ENCODE data around the gene GGACT. TPM values are rescaled to one million over a fixed set of nuclear protein-coding genes. Genes with fewer than 3 reads are reported as not detected.

The GGACT gene
- total RNA-seq, 3 donors from 2014 or later: 4.8 to 9.2 (median 7.8) TPM

GRCh38 chr13:100517728-100518127 lies 70.9 kb downstream of the GGACT start:
- DNase-seq (peak in 1 of 3 donors; percentile 24), ATAC-seq (peak; percentile 13)
- intact Hi-C loops (cut with DNase I, micrococcal nuclease): loop anchor here in 1 of 2 donors (10.0 kb wide), 1 partner anchor 863 kb away; no protein-coding TSS in a partner anchor
- TF ChIP-seq CTCF (IDR thresholded peaks at IDR 0.05): no peak
- H3K4me1 ChIP-seq (ENCODE audit: low read depth): peaks cover 15% of the 10 kb centered on the region
- no peak overlapping the region for H3K4me3 ChIP-seq
- no peaks in the 10 kb centered on the region for H3K9me3 ChIP-seq
- H3K36me3 ChIP-seq (ENCODE audit: low read depth): no peaks in the 10 kb centered on the region

GRCh38 chr13:100517135-100517534 lies 71.5 kb downstream of the GGACT start:
- peak; percentile 92 for ATAC-seq
- intact Hi-C loops (cut with DNase I, micrococcal nuclease): loop anchor here in 1 of 2 donors (10.0 kb wide), 1 partner anchor 862 kb away; no protein-coding TSS in a partner anchor
- peak; percentile 70 to 73 (median 71) for DNase-seq
- Histone ChIP-seq H3K9me3 (no peaks in the 10 kb centered on the region), H3K4me3 (no peak overlapping the region), H3K4me1 (ENCODE audit: low read depth) (peaks cover 15% of the 10 kb centered on the region), H3K36me3 (ENCODE audit: low read depth) (no peaks in the 10 kb centered on the region)
- TF ChIP-seq CTCF (IDR thresholded peaks at IDR 0.05): no peak

DNA sequence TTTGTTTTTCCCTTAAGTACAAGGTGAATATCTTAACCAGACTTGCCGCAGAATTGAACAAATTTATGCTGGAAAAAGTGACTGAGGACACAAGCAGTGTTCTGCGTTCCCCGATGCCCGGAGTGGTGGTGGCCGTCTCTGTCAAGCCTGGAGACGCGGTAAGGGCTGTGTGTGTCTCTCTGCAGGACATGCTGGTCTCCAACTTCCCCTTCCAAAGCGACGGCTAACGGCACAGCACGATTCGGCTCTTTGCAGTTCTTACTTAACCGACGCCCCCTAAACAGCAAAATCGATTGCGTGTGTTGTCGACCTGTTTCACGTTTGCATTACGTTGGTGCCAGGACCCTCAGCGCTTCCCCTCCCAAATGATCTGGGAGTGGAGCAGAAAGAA lies 73.2 kb downstream of the GGACT start:
- TF ChIP-seq CTCF (IDR thresholded peaks at IDR 0.05): no peak
- DNase-seq: peak in 1 of 3 donors; percentile 41
- H3K4me1 ChIP-seq (ENCODE audit: low read depth): peaks cover 15% of the 10 kb centered on the region
- no peak overlapping the region for H3K4me3 ChIP-seq
- no peaks in the 10 kb centered on the region for H3K9me3 ChIP-seq
- intact Hi-C loops (cut with DNase I, micrococcal nuclease): loop anchor here in 1 of 2 donors (10.0 kb wide), 1 partner anchor 861 kb away; no protein-coding TSS in a partner anchor
- ATAC-seq: no peak
- no peaks in the 10 kb centered on the region for H3K36me3 ChIP-seq (ENCODE audit: low read depth)

GRCh38 chr13:100514788-100515409 lies 73.7 kb downstream of the GGACT start:
- peak; percentile 82 for ATAC-seq
- Histone ChIP-seq H3K4me3 (no peak overlapping the region), H3K9me3 (no peaks in the 10 kb centered on the region), H3K4me1 (ENCODE audit: low read depth) (peaks cover 15% of the 10 kb centered on the region), H3K36me3 (ENCODE audit: low read depth) (no peaks in the 10 kb centered on the region)
- TF ChIP-seq CTCF (IDR thresholded peaks at IDR 0.05): peak; percentile 82
- intact Hi-C loops (cut with DNase I, micrococcal nuclease): loop anchor here in 1 of 2 donors (10.0 kb wide), 1 partner anchor 860 kb away; no protein-coding TSS in a partner anchor
- DNase-seq: peak; percentile 72 to 91 (median 85)

GRCh38 chr13:100513987-100514670 lies 74.5 kb downstream of the GGACT start:
- ATAC-seq: no peak
- no peaks in the 10 kb centered on the region for H3K36me3 ChIP-seq (ENCODE audit: low read depth)
- H3K4me3 ChIP-seq: no peak overlapping the region
- intact Hi-C loops (cut with DNase I, micrococcal nuclease): loop anchor here in 1 of 2 donors (10.0 kb wide), 1 partner anchor 859 kb away; no protein-coding TSS in a partner anchor
- H3K9me3 ChIP-seq: no peaks in the 10 kb centered on the region
- no peak for DNase-seq
- no peak for TF ChIP-seq CTCF (IDR thresholded peaks at IDR 0.05)
- peaks cover 15% of the 10 kb centered on the region for H3K4me1 ChIP-seq (ENCODE audit: low read depth)
